SU-DHL-6 (cell line): ENCODE results near the gene TPK1.

Experiments
- H2AFZ ChIP-seq: fragments of 200-600 bp; sonication (generic); 2 replicates; pipeline ENCODE4 v1.6.1; 2014; ENCODE audit warnings: low read depth, mild to moderate bottlenecking, moderate library complexity, mixed read lengths, antibody characterized with exemption, low read length; ENCODE audit not compliant: severe bottlenecking
- H3F3A ChIP-seq: fragments of 200-600 bp; shearing (Covaris generic); 2 replicates; pipeline ENCODE4 v1.6.0; 2016; ENCODE audit warnings: antibody characterized with exemption, mild to moderate bottlenecking; ENCODE audit not compliant: insufficient read depth
- H3K27ac ChIP-seq: fragments of 200-600 bp; sonication (generic); 2 replicates; pipeline ENCODE4 v1.5.1; 2016; ENCODE audit warnings: low read depth, mild to moderate bottlenecking, low read length, moderate library complexity, mixed read lengths
- H3K27me3 ChIP-seq: fragments of 200-600 bp; sonication (generic), shearing (Covaris generic); 2 replicates; pipeline ENCODE4 v1.6.0; 2014; ENCODE audit warnings: mild to moderate bottlenecking, low read length
- H3K36me3 ChIP-seq: fragments of 200-600 bp; sonication (generic); 2 replicates; pipeline ENCODE4 v1.6.1; 2014; ENCODE audit warnings: mild to moderate bottlenecking, low read length, mixed read lengths
- H3K4me2 ChIP-seq: fragments of 300-600, 200-600 bp; shearing (Covaris generic), sonication (generic); 2 replicates; pipeline ENCODE4 v1.6.0; 2014; ENCODE audit warnings: low read length, low read depth, mild to moderate bottlenecking; ENCODE audit not compliant: poor library complexity, severe bottlenecking
- H3K4me3 ChIP-seq: fragments of 200-600 bp; sonication (generic); 2 replicates; pipeline ENCODE4 v1.5.1; 2014; ENCODE audit warnings: antibody characterized with exemption, low read length, mild to moderate bottlenecking, mixed read lengths; ENCODE audit not compliant: insufficient read depth, poor library complexity, severe bottlenecking
- H3K79me2 ChIP-seq: fragments of 200-600 bp; sonication (generic); 2 replicates; pipeline ENCODE4 v1.6.1; 2014; ENCODE audit warnings: mild to moderate bottlenecking, low read length, moderate library complexity; ENCODE audit not compliant: insufficient read depth
- H3K9ac ChIP-seq: fragments of 200-600 bp; sonication (generic); 2 replicates; pipeline ENCODE4 v1.7.0; 2014; ENCODE audit warnings: mild to moderate bottlenecking, low read length
- H3K9me2 ChIP-seq: fragments of 200-600 bp; sonication (generic); replicated peaks from 2 replicates; pipeline ENCODE4 v1.6.1; 2014; ENCODE audit warnings: low read length; ENCODE audit not compliant: insufficient read depth
- H3K9me3 ChIP-seq: fragments of 200-600 bp; sonication (generic); 2 replicates; pipeline ENCODE4 v1.6.1; 2014; ENCODE audit warnings: low read length, mixed read lengths; ENCODE audit not compliant: insufficient read depth
- H4K20me1 ChIP-seq: fragments of 200-600 bp; sonication (generic); 2 replicates; pipeline ENCODE4 v1.6.1; 2014; ENCODE audit warnings: low read depth, mild to moderate bottlenecking, antibody characterized with exemption, low read length, moderate library complexity, mixed read lengths
- EZH2phosphoT487 ChIP-seq: fragments of 200-600 bp; sonication (generic), shearing (Covaris generic); conservative IDR thresholded peaks from 2 replicates; pipeline ENCODE4 v1.6.1; 2018; ENCODE audit warnings: mild to moderate bottlenecking, antibody characterized with exemption, low read length, moderate library complexity, mixed read lengths
- TF ChIP-seq, protein P1 (sequence below): fragments of 200-600 bp; sonication (generic); IDR thresholded peaks from one replicate; pipeline ENCODE4 v1.5.1; 2017; ENCODE audit warnings: antibody characterized with exemption, mild to moderate bottlenecking, low read length, moderate library complexity; ENCODE audit not compliant: insufficient read depth, poor library complexity, severe bottlenecking

TPK1 gene

DNA sequence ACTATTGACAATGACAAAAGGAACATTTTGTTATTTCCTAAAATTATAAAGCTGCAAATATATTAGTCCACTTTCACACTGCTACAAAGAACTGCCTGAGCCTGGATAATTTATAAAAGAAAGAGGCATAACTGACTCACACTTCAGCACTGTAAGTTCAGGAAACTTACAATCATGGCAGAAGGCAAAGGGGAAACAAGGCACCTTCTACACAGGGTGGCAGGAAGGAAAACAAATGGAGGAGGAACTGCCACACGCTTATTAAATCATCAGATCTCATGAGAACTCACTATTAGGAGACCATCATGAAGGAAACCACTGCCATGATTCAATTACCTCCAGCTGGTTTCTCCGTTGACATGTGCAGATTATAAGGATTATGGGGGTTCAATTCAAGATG lies 203.1 kb downstream of the TPK1 start:
- no peak overlapping the region for H3K4me3 ChIP-seq

DNA sequence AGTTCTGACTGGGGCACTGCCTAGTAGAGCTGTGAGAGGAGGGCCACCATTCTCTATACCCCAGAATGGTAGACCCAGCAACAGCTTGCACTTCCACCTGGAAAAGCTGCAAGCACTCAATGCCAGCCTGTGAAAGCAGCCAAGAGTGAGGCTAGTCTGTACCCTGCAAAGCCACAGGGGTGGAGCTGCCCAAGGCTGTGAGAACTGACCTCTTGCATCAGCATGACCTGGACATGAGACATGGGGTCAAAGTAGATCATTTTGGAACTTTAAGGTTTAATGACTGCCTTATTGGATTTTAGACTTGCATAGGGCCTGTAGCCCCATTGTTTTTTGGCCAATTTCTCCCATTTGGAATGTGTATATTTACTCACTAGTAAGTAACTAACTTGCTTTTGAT lies 206.3 kb downstream of the TPK1 start:
- Histone ChIP-seq H4K20me1 (no peaks in the 10 kb centered on the region), H3K9me3 (no peaks in the 10 kb centered on the region), H3K4me2 (no peak overlapping the region), H3K79me2 (no peaks in the 10 kb centered on the region), H3K27ac (no peak overlapping the region), H3K36me3 (no peaks in the 10 kb centered on the region), H2AFZ (no peak overlapping the region), H3K4me3 (no peak overlapping the region), H3F3A (no peaks in the 10 kb centered on the region), H3K27me3 (no peaks in the 10 kb centered on the region), H3K9me2 (no peaks in the 10 kb centered on the region), H3K9ac (no peak overlapping the region)
- TF ChIP-seq EZH2phosphoT487, result no peak
- TF ChIP-seq, protein P1, sequence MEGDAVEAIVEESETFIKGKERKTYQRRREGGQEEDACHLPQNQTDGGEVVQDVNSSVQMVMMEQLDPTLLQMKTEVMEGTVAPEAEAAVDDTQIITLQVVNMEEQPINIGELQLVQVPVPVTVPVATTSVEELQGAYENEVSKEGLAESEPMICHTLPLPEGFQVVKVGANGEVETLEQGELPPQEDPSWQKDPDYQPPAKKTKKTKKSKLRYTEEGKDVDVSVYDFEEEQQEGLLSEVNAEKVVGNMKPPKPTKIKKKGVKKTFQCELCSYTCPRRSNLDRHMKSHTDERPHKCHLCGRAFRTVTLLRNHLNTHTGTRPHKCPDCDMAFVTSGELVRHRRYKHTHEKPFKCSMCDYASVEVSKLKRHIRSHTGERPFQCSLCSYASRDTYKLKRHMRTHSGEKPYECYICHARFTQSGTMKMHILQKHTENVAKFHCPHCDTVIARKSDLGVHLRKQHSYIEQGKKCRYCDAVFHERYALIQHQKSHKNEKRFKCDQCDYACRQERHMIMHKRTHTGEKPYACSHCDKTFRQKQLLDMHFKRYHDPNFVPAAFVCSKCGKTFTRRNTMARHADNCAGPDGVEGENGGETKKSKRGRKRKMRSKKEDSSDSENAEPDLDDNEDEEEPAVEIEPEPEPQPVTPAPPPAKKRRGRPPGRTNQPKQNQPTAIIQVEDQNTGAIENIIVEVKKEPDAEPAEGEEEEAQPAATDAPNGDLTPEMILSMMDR, result no peak

More for the DNA sequence above, 203.1 kb downstream of the TPK1 start:
- Histone ChIP-seq H3F3A (no peaks in the 10 kb centered on the region), H3K9me2 (no peaks in the 10 kb centered on the region), H3K4me2 (no peak overlapping the region), H4K20me1 (no peaks in the 10 kb centered on the region), H3K9me3 (no peaks in the 10 kb centered on the region), H3K36me3 (no peaks in the 10 kb centered on the region), H2AFZ (no peak overlapping the region), H3K27me3 (no peaks in the 10 kb centered on the region), H3K9ac (no peak overlapping the region), H3K79me2 (no peaks in the 10 kb centered on the region), H3K27ac (no peak overlapping the region)
- TF ChIP-seq, protein P1, result no peak
- no peak for TF ChIP-seq EZH2phosphoT487

DNA sequence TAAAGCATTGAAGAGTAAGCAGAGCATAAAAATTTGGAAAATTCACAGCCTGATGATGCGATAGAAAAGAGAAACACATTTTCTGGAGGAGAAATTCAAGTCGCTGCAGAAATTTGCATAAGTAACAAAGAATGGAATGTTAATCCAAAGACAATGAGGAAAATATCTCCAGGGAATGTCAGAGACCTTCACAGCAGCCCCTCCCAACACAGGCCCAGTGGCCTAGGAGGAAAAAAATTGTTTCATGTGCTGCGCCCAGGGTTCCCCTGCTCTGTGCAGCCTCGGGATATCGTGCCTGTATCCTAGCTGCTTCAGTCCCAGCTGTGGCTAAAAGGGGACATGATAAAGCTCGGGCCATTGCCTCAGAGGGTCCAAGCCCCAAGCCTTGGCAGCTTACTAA lies 206.8 kb downstream of the TPK1 start:
- H3K4me2 ChIP-seq, result no peak overlapping the region
- H4K20me1 ChIP-seq, result no peaks in the 10 kb centered on the region
- H2AFZ ChIP-seq, result no peak overlapping the region
- no peak overlapping the region for H3K9ac ChIP-seq
- H3K79me2 ChIP-seq, result no peaks in the 10 kb centered on the region
- no peaks in the 10 kb centered on the region for H3K9me2 ChIP-seq
- no peak overlapping the region for H3K27ac ChIP-seq
- H3K27me3 ChIP-seq, result no peaks in the 10 kb centered on the region
- H3F3A ChIP-seq, result no peaks in the 10 kb centered on the region
- TF ChIP-seq, protein P1, result no peak
- no peak for TF ChIP-seq EZH2phosphoT487
- H3K4me3 ChIP-seq, result no peak overlapping the region
- H3K36me3 ChIP-seq, result no peaks in the 10 kb centered on the region
- no peaks in the 10 kb centered on the region for H3K9me3 ChIP-seq
